ENCODE results near the gene TRPM5.

Gene TRPM5

DNA sequence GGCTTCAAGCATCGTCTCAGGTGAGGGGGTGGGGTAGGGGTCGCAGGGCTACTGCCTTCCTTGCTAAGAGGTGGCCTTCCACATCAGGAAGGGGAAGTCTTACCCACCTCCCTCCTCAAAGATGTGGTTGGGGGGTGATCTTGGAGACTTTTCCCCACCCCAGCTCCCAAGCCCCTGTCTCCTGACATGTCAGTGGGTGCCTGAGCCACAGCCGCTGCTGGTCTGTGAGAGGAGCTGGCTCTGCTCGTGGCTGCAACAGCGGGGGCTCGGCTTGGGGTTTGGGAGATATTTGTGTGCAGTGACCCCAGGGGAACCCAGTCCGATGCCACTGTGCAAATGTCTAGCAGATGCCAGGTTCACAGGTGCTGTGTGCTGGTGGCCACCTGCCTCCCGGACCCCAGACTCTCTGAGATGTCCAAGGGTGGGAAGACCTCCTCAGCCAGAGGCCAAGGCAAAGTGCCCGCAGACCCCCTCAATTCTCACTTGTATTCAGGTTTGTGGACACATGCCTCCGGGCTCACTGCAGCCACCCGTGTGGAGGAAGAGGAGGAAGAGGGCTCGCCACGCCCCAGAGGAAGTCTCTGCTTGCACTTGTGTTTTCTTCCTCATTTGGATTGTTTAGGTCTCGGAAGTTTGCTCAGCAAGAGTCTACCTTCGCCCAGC lies 2.4 kb upstream of the TRPM5 start:
- DNase-seq (ENCODE audit: low read depth, low spot score), result no peak
- CTCF ChIA-PET, result no interaction called here
- POLR2A ChIA-PET, result no interaction called here
- TF ChIP-seq, protein P1, sequence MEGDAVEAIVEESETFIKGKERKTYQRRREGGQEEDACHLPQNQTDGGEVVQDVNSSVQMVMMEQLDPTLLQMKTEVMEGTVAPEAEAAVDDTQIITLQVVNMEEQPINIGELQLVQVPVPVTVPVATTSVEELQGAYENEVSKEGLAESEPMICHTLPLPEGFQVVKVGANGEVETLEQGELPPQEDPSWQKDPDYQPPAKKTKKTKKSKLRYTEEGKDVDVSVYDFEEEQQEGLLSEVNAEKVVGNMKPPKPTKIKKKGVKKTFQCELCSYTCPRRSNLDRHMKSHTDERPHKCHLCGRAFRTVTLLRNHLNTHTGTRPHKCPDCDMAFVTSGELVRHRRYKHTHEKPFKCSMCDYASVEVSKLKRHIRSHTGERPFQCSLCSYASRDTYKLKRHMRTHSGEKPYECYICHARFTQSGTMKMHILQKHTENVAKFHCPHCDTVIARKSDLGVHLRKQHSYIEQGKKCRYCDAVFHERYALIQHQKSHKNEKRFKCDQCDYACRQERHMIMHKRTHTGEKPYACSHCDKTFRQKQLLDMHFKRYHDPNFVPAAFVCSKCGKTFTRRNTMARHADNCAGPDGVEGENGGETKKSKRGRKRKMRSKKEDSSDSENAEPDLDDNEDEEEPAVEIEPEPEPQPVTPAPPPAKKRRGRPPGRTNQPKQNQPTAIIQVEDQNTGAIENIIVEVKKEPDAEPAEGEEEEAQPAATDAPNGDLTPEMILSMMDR (IDR thresholded peaks at IDR 0.05; ENCODE audit: insufficient read depth, low read length, missing control alignments), result no peak
- H3K4me3 ChIP-seq (ENCODE audit: low read depth, low read length), result no peak overlapping the region

DNA sequence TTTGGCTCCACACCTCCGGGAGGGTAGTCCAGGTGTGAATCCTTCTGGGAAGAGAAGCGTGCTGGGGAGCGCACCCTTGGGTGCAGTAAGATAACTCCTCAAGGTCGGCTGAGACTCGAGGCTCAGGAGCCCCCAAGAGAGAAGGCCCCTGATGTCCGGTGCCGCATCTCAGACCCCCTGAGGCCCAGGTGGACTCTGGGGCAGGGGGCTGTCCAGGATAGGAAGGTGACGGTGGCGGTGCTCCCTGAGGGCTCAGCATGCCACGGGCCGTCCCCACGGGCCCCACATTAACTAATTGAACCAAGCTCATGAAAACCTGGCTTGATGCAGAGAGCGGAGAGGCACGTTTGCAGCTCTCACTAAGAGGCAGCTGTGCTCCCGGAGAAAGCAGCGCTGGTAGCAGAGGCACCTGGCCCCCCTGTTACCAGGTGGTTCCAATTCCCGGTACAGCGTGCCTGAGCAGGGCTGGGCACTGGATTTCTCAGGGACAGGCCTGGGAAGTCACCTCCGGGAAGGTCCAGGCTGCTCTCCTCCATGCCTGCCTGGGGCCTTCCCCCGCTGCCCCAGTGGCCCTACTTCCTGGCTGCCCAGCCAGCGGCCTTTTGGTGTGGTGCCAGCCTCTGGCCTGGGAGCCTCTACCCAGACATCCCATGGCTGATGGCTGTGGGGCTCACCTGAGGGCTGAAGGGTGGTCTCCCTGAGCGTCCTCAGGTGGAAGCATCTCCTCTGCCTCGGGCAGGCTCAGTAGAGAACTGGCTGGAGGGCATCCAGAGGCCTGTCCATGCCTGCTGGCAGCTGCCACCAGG lies 1.6 kb upstream of the TRPM5 start:
- POLR2A ChIA-PET, result no interaction called here
- DNase-seq (ENCODE audit: low read depth, low spot score), result no peak
- TF ChIP-seq, protein P1 (IDR thresholded peaks at IDR 0.05; ENCODE audit: insufficient read depth, low read length, missing control alignments), result no peak
- CTCF ChIA-PET, result no interaction called here
- no peak overlapping the region for H3K4me3 ChIP-seq (ENCODE audit: low read depth, low read length)

DNA sequence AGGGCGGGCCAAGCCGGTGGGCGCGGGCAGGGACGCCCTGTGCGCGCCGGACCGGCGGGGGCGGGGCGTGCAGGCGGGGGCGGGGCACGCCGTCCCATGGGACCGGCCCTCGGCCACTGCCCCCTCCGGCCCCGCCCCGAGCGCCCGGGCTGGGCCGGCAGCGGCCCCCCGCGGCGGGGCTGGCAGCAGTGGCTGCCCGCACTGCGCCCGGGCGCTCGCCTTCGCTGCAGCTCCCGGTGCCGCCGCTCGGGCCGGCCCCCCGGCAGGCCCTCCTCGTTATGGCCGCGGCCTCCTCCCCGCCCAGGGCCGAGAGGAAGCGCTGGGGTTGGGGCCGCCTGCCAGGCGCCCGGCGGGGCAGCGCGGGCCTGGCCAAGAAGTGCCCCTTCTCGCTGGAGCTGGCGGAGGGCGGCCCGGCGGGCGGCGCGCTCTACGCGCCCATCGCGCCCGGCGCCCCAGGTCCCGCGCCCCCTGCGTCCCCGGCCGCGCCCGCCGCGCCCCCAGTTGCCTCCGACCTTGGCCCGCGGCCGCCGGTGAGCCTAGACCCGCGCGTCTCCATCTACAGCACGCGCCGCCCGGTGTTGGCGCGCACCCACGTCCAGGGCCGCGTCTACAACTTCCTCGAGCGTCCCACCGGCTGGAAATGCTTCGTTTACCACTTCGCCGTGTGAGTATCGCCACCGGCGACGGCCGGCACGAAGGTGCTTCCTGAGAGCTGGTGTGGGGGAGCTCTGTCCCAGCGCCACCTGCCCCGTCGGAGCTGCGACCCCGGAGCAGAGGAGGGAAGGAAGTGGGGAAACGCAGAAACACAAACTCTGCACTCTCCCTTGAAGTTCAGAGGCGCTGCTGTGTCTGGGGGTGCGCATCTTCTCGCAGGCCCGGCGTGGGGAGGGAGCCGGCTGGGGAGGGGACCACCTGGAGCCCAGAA lies 769 bp upstream of the TRPM5 start, which contains the start of gene KCNQ1:
KCNQ1 (plus strand) TSS at position 188 of the 925 bp plus-strand sequence; CDS start at position 279, 91 bp downstream.
- POLR2A ChIA-PET, result no interaction called here
- TF ChIP-seq, protein P1 (IDR thresholded peaks at IDR 0.05; ENCODE audit: insufficient read depth, low read length, missing control alignments), result no peak
- DNase-seq (ENCODE audit: low read depth, low spot score), result no peak
- no peak within 1 kb of the TSS for H3K4me3 ChIP-seq (ENCODE audit: low read depth, low read length)
- CTCF ChIA-PET, result no interaction called here

DNA sequence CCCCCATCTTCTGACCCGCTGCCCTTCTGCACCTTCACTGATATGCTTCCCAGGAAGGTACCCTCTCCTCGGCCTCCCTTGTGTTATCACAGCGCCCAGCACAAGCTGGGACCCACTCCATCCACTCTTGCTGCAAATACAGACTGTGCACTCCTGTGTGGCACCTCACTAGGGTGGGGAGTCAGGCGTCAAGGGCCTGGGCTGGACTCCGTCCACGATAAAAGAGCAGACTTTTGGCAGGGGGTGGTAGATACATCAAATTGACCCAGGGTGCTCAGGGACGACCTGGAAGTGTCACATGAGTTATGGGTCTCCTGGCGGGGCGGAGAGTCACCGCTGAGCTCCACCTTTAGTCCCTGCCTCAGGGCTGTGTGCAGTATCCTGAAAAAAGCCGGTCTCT lies 908 bp downstream of the TRPM5 start:
- TF ChIP-seq, protein P1 (IDR thresholded peaks at IDR 0.05; ENCODE audit: insufficient read depth, low read length, missing control alignments), result no peak
- no peak for DNase-seq (ENCODE audit: low read depth, low spot score)
- CTCF ChIA-PET, result interaction anchor here (0.6 to 1.2 kb wide), 2 partner anchors 88 to 90 kb away, joined by 3 read pairs; no protein-coding TSS in a partner anchor
- POLR2A ChIA-PET, result no interaction called here
- H3K4me3 ChIP-seq (ENCODE audit: low read depth, low read length), result no peak overlapping the region

DNA sequence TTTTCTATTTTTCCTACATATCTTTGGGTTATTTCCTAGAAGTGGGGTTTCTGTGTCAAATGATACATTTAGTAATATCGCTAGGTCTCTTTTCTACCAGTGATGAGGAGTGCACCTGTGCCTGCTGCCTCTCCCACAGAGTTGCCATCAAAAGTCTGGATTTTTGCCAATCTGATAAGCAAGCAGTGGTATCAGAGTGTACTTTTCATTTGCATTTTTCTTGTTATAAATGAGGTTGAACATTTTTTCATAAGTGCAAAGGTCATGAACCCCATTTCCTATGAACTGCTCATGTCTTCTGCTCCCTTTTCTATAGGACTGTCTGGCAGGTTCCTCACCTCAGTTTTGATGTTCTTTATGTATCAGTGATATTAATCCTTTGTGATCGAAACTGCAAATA lies 1.7 kb downstream of the TRPM5 start:
- CTCF ChIA-PET, result interaction anchor here (1.9 to 2.2 kb wide), 2 partner anchors 22 to 89 kb away, joined by 8 to 10 read pairs; no protein-coding TSS in a partner anchor
- no peak overlapping the region for H3K4me3 ChIP-seq (ENCODE audit: low read depth, low read length)
- POLR2A ChIA-PET, result no interaction called here
- no peak for DNase-seq (ENCODE audit: low read depth, low spot score)
- TF ChIP-seq, protein P1 (IDR thresholded peaks at IDR 0.05; ENCODE audit: insufficient read depth, low read length, missing control alignments), result no peak

Data from AG04449 (cell line).